Activated CD8-positive, alpha-beta memory T cell treated with anti-CD3 and anti-CD28 coated beads, Interleukin-2, amount 10 ng/mL, durations not matched to agents 7 days and 5 days (primary cell): ENCODE data around the gene PPP1R3G. TPM values are rescaled to one million over a fixed set of nuclear protein-coding genes. Genes with fewer than 3 reads are reported as not detected.
A peak's percentile ranks its signal among the peaks of the same experiment; 100 is the strongest.

ENCODE experiments used
- ATAC-seq: fragments of 150-1000 bp; cut with Tn5 transposase; one replicate; pipeline ENCODE4 v1.10.0; 2021; ENCODE audit warnings: moderate library complexity
- CTCF ChIA-PET: fragments of 350-600 bp; sonication (Branson Sonifier 250); formaldehyde crosslinking; loops from one replicate; lab custom pipeline; 2021; ENCODE audit warnings: antibody characterized with exemption; lab: Charles Lee
- DNase-seq: peaks from one replicate; pipeline ENCODE4 v3.0.0-alpha.2; 2020
- H3K27ac Mint-ChIP-seq: one replicate; pipeline ENCODE4 v1.8.0; 2021; ENCODE audit warnings: mild to moderate bottlenecking, mixed read lengths
- H3K27me3 Mint-ChIP-seq: one replicate; pipeline ENCODE4 v1.8.0; 2021; ENCODE audit warnings: mixed read lengths
- H3K36me3 Mint-ChIP-seq: one replicate; pipeline ENCODE4 v1.8.0; 2021; ENCODE audit warnings: mild to moderate bottlenecking, mixed read lengths
- H3K4me1 Mint-ChIP-seq: one replicate; pipeline ENCODE4 v1.8.0; 2021; ENCODE audit warnings: mixed read lengths
- H3K4me3 Mint-ChIP-seq: one replicate; pipeline ENCODE4 v1.8.0; 2021; ENCODE audit warnings: mild to moderate bottlenecking, moderate library complexity, mixed read lengths
- H3K9me3 Mint-ChIP-seq: one replicate; pipeline ENCODE4 v1.8.0; 2022; ENCODE audit warnings: low read depth, mixed read lengths
- total RNA-seq, 2 experiments: library from RNA; stranded (reverse); gene quantifications; one replicate each; pipeline ENCODE4 v1.2.3, GENCODE V29; 2021

PPP1R3G gene
- total RNA-seq, 2 experiments from 2014 or later = not detected

GRCh38 chr6:5135788-5136376 lies 50.7 kb downstream of the PPP1R3G start:
- H3K27me3 Mint-ChIP-seq = no peaks in the 10 kb centered on the region
- H3K4me1 Mint-ChIP-seq = peaks cover 4% of the 10 kb centered on the region
- ATAC-seq = peak; percentile 84
- H3K27ac Mint-ChIP-seq = no peak overlapping the region
- CTCF ChIA-PET = interaction anchor here (1.3 kb wide), 1 partner anchor 167 kb away, joined by 4 read pairs; no protein-coding TSS in a partner anchor
- peak; percentile 66 for DNase-seq
- H3K4me3 Mint-ChIP-seq = no peak overlapping the region
- H3K9me3 Mint-ChIP-seq = no peaks in the 10 kb centered on the region
- H3K36me3 Mint-ChIP-seq = no peaks in the 10 kb centered on the region

DNA sequence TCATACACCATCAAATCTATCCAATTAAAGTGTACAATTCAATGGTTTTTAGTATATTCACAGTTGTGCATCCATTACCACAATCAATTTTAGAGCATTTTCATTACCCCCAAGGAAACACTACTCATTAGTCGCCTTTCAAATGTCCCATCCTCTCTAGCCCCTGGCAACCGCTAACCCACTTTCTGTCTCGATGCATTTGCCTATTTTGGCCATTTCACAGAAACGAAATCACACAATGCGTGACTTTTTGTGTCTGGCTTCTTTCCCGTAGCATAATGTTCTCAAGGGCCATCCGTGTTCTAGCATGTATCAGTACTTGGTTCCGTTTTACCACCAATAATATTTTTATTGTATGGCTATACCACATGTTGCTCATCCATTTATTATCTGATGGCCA lies 51.7 kb downstream of the PPP1R3G start:
- no peak overlapping the region for H3K27ac Mint-ChIP-seq
- no peak overlapping the region for H3K4me3 Mint-ChIP-seq
- CTCF ChIA-PET = interaction anchor here (1.3 kb wide), 1 partner anchor 166 kb away, joined by 4 read pairs; no protein-coding TSS in a partner anchor
- DNase-seq (no peak), ATAC-seq (no peak)
- peaks cover 4% of the 10 kb centered on the region for H3K4me1 Mint-ChIP-seq
- no peaks in the 10 kb centered on the region for H3K9me3 Mint-ChIP-seq
- H3K27me3 Mint-ChIP-seq = no peaks in the 10 kb centered on the region
- H3K36me3 Mint-ChIP-seq = no peaks in the 10 kb centered on the region

Other genes with a start within 250 kb of the PPP1R3G start
- gene RPP40, start 81.3 kb upstream of the PPP1R3G start, total RNA-seq = 1 to 10 TPM; 4.6 to 6.4 TPM
- 10 to 100 TPM; 36.4 to 39.6 TPM for gene LYRM4, start 175.6 kb downstream of the PPP1R3G start, total RNA-seq
- gene FARS2, start 176.2 kb downstream of the PPP1R3G start, total RNA-seq = 10 to 100 TPM; 23.2 to 28.3 TPM